IMR-90 (cell line): ENCODE measurements around the gene USP35. TPM values are rescaled to one million over a fixed set of nuclear protein-coding genes. Genes with fewer than 3 reads are reported as not detected.

Experiments
- ATAC-seq: fragments of 200-7000 bp; cut with Tn5 transposase; 2 replicates; pipeline ENCODE4 v1.9.1; 2020; ENCODE audit warnings: low read depth, mild to moderate bottlenecking, moderate library complexity
- BruUV-seq: library from RNA; stranded (reverse); fragments of 400-500 nt; replicated peaks from 2 replicates; lab custom pipeline; 2021; lab: Mats Ljungman, UMichigan
- CTCF ChIA-PET: fragments of 300-600 bp; formaldehyde crosslinking; extraction: SDS; loops from one replicate; lab custom pipeline; 2021; ENCODE audit warnings: antibody characterized with exemption; lab: Yijun Ruan, JAX
- POLR2A ChIA-PET: fragments of 300-600 bp; sonication (Branson Sonifier 250); formaldehyde crosslinking; loops from one replicate; lab custom pipeline; 2022; ENCODE audit warnings: antibody characterized with exemption; ENCODE audit not compliant: unreplicated experiment; lab: Charles Lee
- DNase-seq: peaks from one replicate; pipeline ENCODE4 v3.0.0; 2013
- H2AFZ ChIP-seq: replicated peaks from 2 replicates; pipeline ENCODE3; 2013; ENCODE audit warnings: low read length, mild to moderate bottlenecking; ENCODE audit not compliant: poor library complexity
- H2AK5ac ChIP-seq: 2 replicates; pipeline ENCODE4 v1.6.1; 2013; ENCODE audit warnings: low read depth, low read length, inconsistent platforms
- H2AK9ac ChIP-seq: replicated peaks from 2 replicates; pipeline ENCODE3; 2013; ENCODE audit warnings: mild to moderate bottlenecking, low read depth, low read length, moderate library complexity; ENCODE audit not compliant: poor library complexity
- H2BK120ac ChIP-seq: 2 replicates; pipeline ENCODE4 v1.6.1; 2013; ENCODE audit warnings: low read depth, low read length, inconsistent platforms
- H2BK15ac ChIP-seq: 3 replicates; pipeline ENCODE4 v1.6.1; 2013; ENCODE audit warnings: low read depth, low read length, inconsistent platforms
- H2BK20ac ChIP-seq: 2 replicates; pipeline ENCODE4 v1.6.1; 2013; ENCODE audit warnings: low read depth, mild to moderate bottlenecking, inconsistent platforms, low read length, moderate library complexity
- H2BK5ac ChIP-seq: 2 replicates; pipeline ENCODE4 v1.6.1; 2013; ENCODE audit warnings: mild to moderate bottlenecking, low read depth, low read length, inconsistent platforms; ENCODE audit not compliant: poor library complexity, severe bottlenecking
- H3K14ac ChIP-seq: replicated peaks from 2 replicates; pipeline ENCODE4 v1.6.1; 2013; ENCODE audit warnings: low read depth, low read length, inconsistent platforms
- H3K18ac ChIP-seq: 2 replicates; pipeline ENCODE4 v1.6.1; 2013; ENCODE audit warnings: low read depth, low read length, control low read depth
- H3K23ac ChIP-seq: 2 replicates; pipeline ENCODE4 v1.6.1; 2013; ENCODE audit warnings: low read depth, low read length, inconsistent platforms
- H3K27ac ChIP-seq: 2 replicates; pipeline ENCODE4 v1.5.1; 2013; ENCODE audit warnings: mild to moderate bottlenecking, control low read depth, low read length; ENCODE audit not compliant: insufficient read depth
- H3K27me3 ChIP-seq: 2 replicates; pipeline ENCODE4 v1.6.1; 2013; ENCODE audit warnings: low read length; ENCODE audit not compliant: control insufficient read depth, insufficient read depth
- H3K36me3 ChIP-seq: 2 replicates; pipeline ENCODE4 v1.6.1; 2013; ENCODE audit warnings: low read length, mixed read lengths; ENCODE audit not compliant: control insufficient read depth, insufficient read depth
- H3K4ac ChIP-seq: 2 replicates; pipeline ENCODE4 v1.6.1; 2013; ENCODE audit warnings: low read depth, low read length, inconsistent platforms
- H3K4me1 ChIP-seq: 2 replicates; pipeline ENCODE4 v1.6.1; 2013; ENCODE audit warnings: low read length, mixed read lengths; ENCODE audit not compliant: control insufficient read depth, insufficient read depth
- H3K4me2 ChIP-seq: 2 replicates; pipeline ENCODE4 v1.6.1; 2013; ENCODE audit warnings: low read depth, mild to moderate bottlenecking, control low read depth, low read length, moderate library complexity
- H3K4me3 ChIP-seq: 2 replicates; pipeline ENCODE4 v1.5.1; 2013; ENCODE audit warnings: low read depth, mild to moderate bottlenecking, control low read depth, low read length, moderate library complexity; ENCODE audit not compliant: insufficient read depth
- H3K56ac ChIP-seq: 2 replicates; pipeline ENCODE4 v1.6.1; 2013; ENCODE audit warnings: low read length, inconsistent platforms; ENCODE audit not compliant: insufficient read depth; ENCODE audit errors: extremely low read depth
- H3K79me1 ChIP-seq, 2 experiments: 2 replicates each; pipeline ENCODE4 v1.6.1; 2013; ENCODE audit warnings: low read length in 2 of 2, inconsistent platforms in 1 of 2, low read depth in 1 of 2
- H3K9ac ChIP-seq: 2 replicates; pipeline ENCODE4 v1.6.1; 2013; ENCODE audit warnings: low read depth, low read length, control low read depth
- H3K9me1 ChIP-seq: 2 replicates; pipeline ENCODE4 v1.6.1; 2013; ENCODE audit warnings: low read length, inconsistent platforms; ENCODE audit not compliant: insufficient read depth
- H3K9me3 ChIP-seq: 2 replicates; pipeline ENCODE4 v1.6.1; 2013; ENCODE audit warnings: low read length; ENCODE audit not compliant: control insufficient read depth, insufficient read depth
- H4K20me1 ChIP-seq: 2 replicates; pipeline ENCODE4 v1.6.1; 2013; ENCODE audit warnings: low read length, inconsistent platforms; ENCODE audit not compliant: insufficient read depth
- H4K5ac ChIP-seq: 2 replicates; pipeline ENCODE4 v1.6.1; 2013; ENCODE audit warnings: mild to moderate bottlenecking, low read depth, low read length, control low read depth
- H4K8ac ChIP-seq, 2 experiments: 2 replicates each; pipeline ENCODE4 v1.6.1; 2013; ENCODE audit warnings: low read depth in 2 of 2, low read length in 2 of 2, control low read depth in 1 of 2, inconsistent platforms in 1 of 2
- H4K91ac ChIP-seq: 2 replicates; pipeline ENCODE4 v1.6.1; 2013; ENCODE audit warnings: low read depth, low read length, inconsistent platforms; ENCODE audit not compliant: insufficient read depth
- BHLHE40 ChIP-seq: fragments of 150-350 bp; IDR thresholded peaks from 2 replicates; pipeline ENCODE4 v1.6.1; 2016; ENCODE audit warnings: mild to moderate bottlenecking, low read depth, low read length
- CEBPB ChIP-seq: IDR thresholded peaks from 2 replicates; pipeline ENCODE4 v1.6.1; 2012; ENCODE audit warnings: low read depth, low read length, improper control_type of control experiment
- CHD1 ChIP-seq: IDR thresholded peaks from 2 replicates; pipeline ENCODE4 v1.6.1; 2012; ENCODE audit warnings: low read depth, low read length, improper control_type of control experiment
- CTCF ChIP-seq: conservative IDR thresholded peaks from 2 replicates; pipeline ENCODE4 v1.5.1; 2012; ENCODE audit warnings: mild to moderate bottlenecking, low read depth, low read length, improper control_type of control experiment
- FOS ChIP-seq: fragments of 150-350 bp; IDR thresholded peaks from 2 replicates; pipeline ENCODE4 v1.6.1; 2016; ENCODE audit warnings: low read depth, low read length
- MAFK ChIP-seq: IDR thresholded peaks from 2 replicates; pipeline ENCODE4 v1.6.1; 2012; ENCODE audit warnings: low read depth, low read length, improper control_type of control experiment
- MAZ ChIP-seq: IDR thresholded peaks from 2 replicates; pipeline ENCODE4 v1.6.1; 2012; ENCODE audit warnings: low read depth, mild to moderate bottlenecking, low read length, improper control_type of control experiment, moderate library complexity, borderline replicate concordance
- POLR2A ChIP-seq: IDR thresholded peaks from 2 replicates; pipeline ENCODE4 v1.6.1; 2012; ENCODE audit warnings: mild to moderate bottlenecking, low read depth, low read length
- RAD21 ChIP-seq: IDR thresholded peaks from 2 replicates; pipeline ENCODE4 v1.6.1; 2012; ENCODE audit warnings: low read length, improper control_type of control experiment
- RCOR1 ChIP-seq: IDR thresholded peaks from 2 replicates; pipeline ENCODE4 v1.6.1; 2012; ENCODE audit warnings: mild to moderate bottlenecking, low read length, improper control_type of control experiment; ENCODE audit not compliant: insufficient replicate concordance
- WGBS, 2 experiments: methylation state at CpG; one replicate each; pipeline versions ENCODE4 v1.1.5 to v1.1.7; 2013; ENCODE audit warnings: missing lambda C conversion rate in 2 of 2; ENCODE audit not compliant: insufficient read length in 1 of 2; ENCODE audit errors: extremely low coverage in 2 of 2; 5-methylcytosine and 5-hydroxymethylcytosine counted together
- dilution Hi-C: fragments of 300-500 bp; cut with HindIII; formaldehyde crosslinking; loops from one replicate; pipeline ENCODE4 v1.14.3; 2018; ENCODE audit warnings: low sequenced_read_pairs; ENCODE audit not compliant: unreplicated experiment
- in situ Hi-C: fragments of 300-500 bp; cut with MboI; formaldehyde crosslinking; loops from 3 replicates; pipeline ENCODE4 v1.14.3; 2019; ENCODE audit warnings: low sequenced_read_pairs, inconsistent platforms, mixed read lengths
- intact Hi-C: fragments of 100-400 bp; cut with micrococcal nuclease; formaldehyde crosslinking; loops from 2 replicates; pipeline ENCODE4 v1.10.0; 2022
- polyA plus RNA-seq, 3 experiments: library from polyadenylated mRNA; depleted of rRNA; stranded (reverse); fragments of >200 nt; gene quantifications; 2 replicates each; pipeline ENCODE4 v1.2.3, GENCODE V29; 2012; ENCODE audit warnings: low replicate concordance in 1 of 3
- total RNA-seq: library from RNA; depleted of rRNA; stranded (reverse); fragments of >200 nt; gene quantifications from 2 replicates; pipeline ENCODE4 v1.2.3, GENCODE V29; 2012
- TF ChIP-seq, protein P1 (sequence below): fragments of 150-350 bp; IDR thresholded peaks from 2 replicates; pipeline ENCODE4 v1.6.1; 2017; ENCODE audit warnings: mild to moderate bottlenecking, antibody characterized with exemption, low read length, low read depth
- TF ChIP-seq, protein P2 (sequence below): fragments of 150-350 bp; IDR thresholded peaks from 2 replicates; pipeline ENCODE4 v1.6.1; 2016; ENCODE audit warnings: low read depth, mild to moderate bottlenecking, low read length, moderate library complexity, borderline replicate concordance

The USP35 gene
- total and polyA plus RNA-seq, 2 of the 4 experiments (the other 2 are of a cell fraction) = 2.7 to 11.3 TPM

- TF ChIP-seq, protein P1, sequence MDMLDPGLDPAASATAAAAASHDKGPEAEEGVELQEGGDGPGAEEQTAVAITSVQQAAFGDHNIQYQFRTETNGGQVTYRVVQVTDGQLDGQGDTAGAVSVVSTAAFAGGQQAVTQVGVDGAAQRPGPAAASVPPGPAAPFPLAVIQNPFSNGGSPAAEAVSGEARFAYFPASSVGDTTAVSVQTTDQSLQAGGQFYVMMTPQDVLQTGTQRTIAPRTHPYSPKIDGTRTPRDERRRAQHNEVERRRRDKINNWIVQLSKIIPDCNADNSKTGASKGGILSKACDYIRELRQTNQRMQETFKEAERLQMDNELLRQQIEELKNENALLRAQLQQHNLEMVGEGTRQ = no peak
- TF ChIP-seq FOS = no peak
These were observed 20.8 kb downstream of the USP35 start (continued) for GRCh38 chr11:78209478-78209877.

- in situ Hi-C loops (no loop called here), intact Hi-C loops (no loop called here), dilution Hi-C loops (no loop called here)
- H2AFZ ChIP-seq = no peak overlapping the region
- no peak overlapping the region for H3K23ac ChIP-seq
- no peak overlapping the region for H3K56ac ChIP-seq
- no peak overlapping the region for H3K14ac ChIP-seq
- H2BK20ac ChIP-seq = no peak overlapping the region
- H4K91ac ChIP-seq = no peak overlapping the region
- no peak overlapping the region for H4K5ac ChIP-seq
- H2BK120ac ChIP-seq = no peak overlapping the region
- no TSS peak for BruUV-seq
- H4K8ac ChIP-seq = no peak overlapping the region
- no peak overlapping the region for H3K9ac ChIP-seq
- no peak for TF ChIP-seq POLR2A
- TF ChIP-seq BHLHE40 = no peak
- no peak for TF ChIP-seq MAZ
- TF ChIP-seq, protein P1 = no peak
- TF ChIP-seq CTCF = no peak
- TF ChIP-seq CEBPB = no peak
- TF ChIP-seq RCOR1 = no peak
- TF ChIP-seq CHD1 = no peak
- no peak for TF ChIP-seq MAFK
- TF ChIP-seq RAD21 = no peak
- TF ChIP-seq, protein P2, sequence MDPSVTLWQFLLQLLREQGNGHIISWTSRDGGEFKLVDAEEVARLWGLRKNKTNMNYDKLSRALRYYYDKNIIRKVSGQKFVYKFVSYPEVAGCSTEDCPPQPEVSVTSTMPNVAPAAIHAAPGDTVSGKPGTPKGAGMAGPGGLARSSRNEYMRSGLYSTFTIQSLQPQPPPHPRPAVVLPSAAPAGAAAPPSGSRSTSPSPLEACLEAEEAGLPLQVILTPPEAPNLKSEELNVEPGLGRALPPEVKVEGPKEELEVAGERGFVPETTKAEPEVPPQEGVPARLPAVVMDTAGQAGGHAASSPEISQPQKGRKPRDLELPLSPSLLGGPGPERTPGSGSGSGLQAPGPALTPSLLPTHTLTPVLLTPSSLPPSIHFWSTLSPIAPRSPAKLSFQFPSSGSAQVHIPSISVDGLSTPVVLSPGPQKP = no peak
- TF ChIP-seq FOS = no peak
- DNase-seq (no peak), ATAC-seq (no peak)
- H3K4ac ChIP-seq = no peak overlapping the region
- H2AK5ac ChIP-seq = no peak overlapping the region
- no peak overlapping the region for H3K27ac ChIP-seq
- peaks cover 21% of the 10 kb centered on the region for H4K20me1 ChIP-seq
- H3K18ac ChIP-seq = no peak overlapping the region
- CTCF ChIA-PET = no interaction called here
- no peak overlapping the region for H2BK15ac ChIP-seq
- H3K79me1 ChIP-seq = peaks cover 5 to 46% of the 10 kb centered on the region in 2 experiments; a peak in 2 of 4 replicates
- POLR2A ChIA-PET = no interaction called here
- no peak overlapping the region for H2BK5ac ChIP-seq
- no peaks in the 10 kb centered on the region for H3K27me3 ChIP-seq
- peaks cover 14% of the 10 kb centered on the region for H3K4me1 ChIP-seq
- H3K9me1 ChIP-seq = peaks cover 26% of the 10 kb centered on the region
- no peak overlapping the region for H3K4me3 ChIP-seq
- no peak overlapping the region for H3K4me2 ChIP-seq
- H2AK9ac ChIP-seq = no peak overlapping the region
- peaks cover 50% of the 10 kb centered on the region for H3K36me3 ChIP-seq
- 95% methylated on average over 17 of the region's 31 CpGs; no CpG with 5 or more reads in 1 of the 2 experiments for WGBS, 2 experiments
- no peaks in the 10 kb centered on the region for H3K9me3 ChIP-seq
These were observed 21.4 kb downstream of the USP35 start for GRCh38 chr11:78210000-78210608.
